Mesendoderm (in vitro differentiated cells): Measurements from ENCODE around the gene IGF2BP3.

Source experiments
- DNase-seq: peaks from one replicate; pipeline ENCODE4 v3.0.0; 2013
- H2AK5ac ChIP-seq: 2 replicates; pipeline ENCODE4 v1.6.1; 2013; ENCODE audit warnings: low read length, inconsistent platforms
- H2BK120ac ChIP-seq: 2 replicates; pipeline ENCODE4 v1.6.1; 2013; ENCODE audit warnings: low read depth, mild to moderate bottlenecking, low read length, moderate library complexity, mixed read lengths
- H2BK15ac ChIP-seq: replicated peaks from 2 replicates; pipeline ENCODE4 v1.6.1; 2013; ENCODE audit warnings: low read depth, mild to moderate bottlenecking, moderate library complexity
- H2BK5ac ChIP-seq: 2 replicates; pipeline ENCODE4 v1.6.1; 2013; ENCODE audit warnings: low read length, inconsistent platforms
- H3K18ac ChIP-seq: 2 replicates; pipeline ENCODE4 v1.6.1; 2013; ENCODE audit warnings: mild to moderate bottlenecking, low read length, mixed read lengths
- H3K23ac ChIP-seq: one replicate; pipeline ENCODE4 v1.6.1; 2013; ENCODE audit warnings: low read length
- H3K27ac ChIP-seq: 2 replicates; pipeline ENCODE4 v1.5.1; 2013; ENCODE audit warnings: low read depth, mild to moderate bottlenecking, inconsistent platforms, low read length, moderate library complexity
- H3K27me3 ChIP-seq: 2 replicates; pipeline ENCODE4 v1.6.1; 2013; ENCODE audit warnings: low read length, control low read depth, mild to moderate bottlenecking, inconsistent platforms; ENCODE audit not compliant: insufficient read depth, poor library complexity
- H3K36me3 ChIP-seq: 2 replicates; pipeline ENCODE4 v1.6.1; 2013; ENCODE audit warnings: low read length, inconsistent platforms; ENCODE audit not compliant: control insufficient read depth, insufficient read depth
- H3K4ac ChIP-seq: one replicate; pipeline ENCODE4 v1.6.1; 2013; ENCODE audit warnings: low read depth, mild to moderate bottlenecking, low read length, moderate library complexity
- H3K4me1 ChIP-seq: 2 replicates; pipeline ENCODE4 v1.6.1; 2013; ENCODE audit warnings: low read depth, low read length, inconsistent platforms; ENCODE audit not compliant: control insufficient read depth
- H3K4me2 ChIP-seq: 2 replicates; pipeline ENCODE4 v1.6.1; 2013; ENCODE audit warnings: low read length
- H3K4me3 ChIP-seq: 2 replicates; pipeline ENCODE4 v1.5.1; 2013; ENCODE audit warnings: mild to moderate bottlenecking, low read length
- H3K56ac ChIP-seq: one replicate; pipeline ENCODE4 v1.6.1; 2013; ENCODE audit warnings: low read length
- H3K79me1 ChIP-seq: 2 replicates; pipeline ENCODE4 v1.6.1; 2013; ENCODE audit warnings: low read length, inconsistent platforms
- H3K79me2 ChIP-seq: 2 replicates; pipeline ENCODE4 v1.6.1; 2013; ENCODE audit warnings: mild to moderate bottlenecking, low read length; ENCODE audit not compliant: control insufficient read depth, insufficient read depth
- H3K9ac ChIP-seq: 2 replicates; pipeline ENCODE4 v1.6.1; 2013; ENCODE audit warnings: low read length, inconsistent platforms
- H4K5ac ChIP-seq: one replicate; pipeline ENCODE4 v1.6.1; 2013; ENCODE audit warnings: low read length
- H4K8ac ChIP-seq: one replicate; pipeline ENCODE4 v1.6.1; 2013; ENCODE audit warnings: low read depth, mild to moderate bottlenecking, control low read depth, low read length, moderate library complexity
- WGBS: extraction: QIAGEN DNeasy Blood & Tissue Kit; methylation state at CpG from one replicate; pipeline ENCODE4 v1.1.7; 2013; ENCODE audit warnings: low lambda C conversion rate, missing lambda C conversion rate; ENCODE audit not compliant: insufficient coverage; ENCODE audit errors: extremely low coverage; 5-methylcytosine and 5-hydroxymethylcytosine counted together

IGF2BP3 gene

DNA sequence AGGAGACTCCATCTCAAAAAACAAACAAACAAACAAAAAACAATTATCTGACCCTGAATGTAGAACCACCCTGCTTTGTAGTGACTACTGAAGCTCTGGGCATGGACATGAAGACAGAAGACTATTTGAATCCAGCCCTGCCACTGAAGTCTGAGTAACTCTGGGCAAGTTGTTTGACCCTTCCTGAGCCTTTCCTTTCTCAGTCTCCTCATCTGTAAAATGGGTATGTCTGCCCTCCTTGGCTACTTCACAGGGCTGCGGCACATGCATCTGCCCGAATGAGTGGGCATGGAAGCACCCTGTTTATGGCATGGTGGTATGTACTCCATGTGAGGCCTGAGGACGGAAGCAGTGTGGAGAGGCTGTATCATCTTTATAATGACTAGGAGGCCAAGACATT is 193.3 kb downstream of the IGF2BP3 start:
- WGBS: no CpG with 5 or more reads among the region's 3 CpGs
- no peak overlapping the region for H3K9ac ChIP-seq
- DNase-seq: no peak
- H3K23ac ChIP-seq: no peak overlapping the region
- no peaks in the 10 kb centered on the region for H3K27me3 ChIP-seq
- H3K4me2 ChIP-seq: no peak overlapping the region
- H3K18ac ChIP-seq: no peak overlapping the region
- no peak overlapping the region for H2BK15ac ChIP-seq
- H3K56ac ChIP-seq: no peak overlapping the region
- H3K4me1 ChIP-seq: no peaks in the 10 kb centered on the region
- no peak overlapping the region for H2BK5ac ChIP-seq
- H3K27ac ChIP-seq: no peak overlapping the region
- no peaks in the 10 kb centered on the region for H3K36me3 ChIP-seq
- H3K79me2 ChIP-seq: no peaks in the 10 kb centered on the region
- H3K4me3 ChIP-seq: no peak overlapping the region
- H4K8ac ChIP-seq: no peak overlapping the region
- no peak overlapping the region for H3K4ac ChIP-seq
- no peak overlapping the region for H4K5ac ChIP-seq
- H2BK120ac ChIP-seq: no peak overlapping the region
- no peak overlapping the region for H2AK5ac ChIP-seq
- H3K79me1 ChIP-seq: no peaks in the 10 kb centered on the region

DNA sequence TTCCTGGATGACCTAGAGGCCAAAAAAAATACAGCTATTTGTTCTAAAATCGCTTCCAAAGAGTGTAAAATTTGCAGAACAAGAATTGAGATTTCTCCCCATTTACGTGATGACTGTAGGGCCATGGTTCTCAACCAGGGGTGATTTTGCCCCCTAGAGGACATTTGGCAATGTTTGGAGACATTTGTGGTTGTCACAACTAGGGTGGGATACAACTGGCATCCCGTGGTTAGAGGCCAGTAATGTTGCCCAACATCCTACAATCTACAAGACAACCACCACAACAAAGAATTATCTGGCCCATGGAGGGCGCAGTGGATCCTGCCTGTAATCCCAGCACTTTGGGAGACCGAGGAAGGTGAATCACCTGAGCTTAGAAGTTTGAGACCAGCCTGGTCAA is 193.9 kb downstream of the IGF2BP3 start:
- no peak overlapping the region for H2BK15ac ChIP-seq
- peak; percentile 80 for DNase-seq

DNA sequence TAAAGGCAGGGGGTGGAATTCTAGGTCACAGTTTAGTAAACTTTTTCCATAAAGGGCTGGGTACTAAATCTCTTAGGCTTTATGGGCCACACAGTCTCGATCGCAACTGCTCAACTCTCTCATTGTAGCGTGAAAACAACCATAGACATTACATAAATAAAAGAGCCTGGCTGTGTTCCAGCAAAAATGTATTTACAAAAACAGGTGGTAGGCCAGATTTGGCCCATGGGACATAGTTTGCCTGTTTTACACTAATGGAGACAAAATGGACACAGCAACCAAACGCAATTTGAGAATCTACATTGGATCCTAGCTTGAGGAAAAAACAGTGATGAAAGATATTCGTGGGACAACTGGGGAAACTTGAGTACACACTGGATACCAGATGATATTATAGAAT is 194.4 kb downstream of the IGF2BP3 start:
- no peak overlapping the region for H3K4ac ChIP-seq
- no peak overlapping the region for H3K9ac ChIP-seq
- H2BK5ac ChIP-seq: no peak overlapping the region
- H3K56ac ChIP-seq: no peak overlapping the region
- no peak for DNase-seq
- no peaks in the 10 kb centered on the region for H3K36me3 ChIP-seq
- H3K18ac ChIP-seq: no peak overlapping the region
- no CpG with 5 or more reads among the region's 5 CpGs for WGBS
- no peaks in the 10 kb centered on the region for H3K79me2 ChIP-seq
- no peak overlapping the region for H3K4me2 ChIP-seq
- H3K27me3 ChIP-seq: no peaks in the 10 kb centered on the region
- no peak overlapping the region for H2BK15ac ChIP-seq
- no peak overlapping the region for H2AK5ac ChIP-seq
- no peak overlapping the region for H4K8ac ChIP-seq
- H4K5ac ChIP-seq: no peak overlapping the region
- H3K4me3 ChIP-seq: no peak overlapping the region
- H3K23ac ChIP-seq: no peak overlapping the region
- no peaks in the 10 kb centered on the region for H3K4me1 ChIP-seq
- no peak overlapping the region for H3K27ac ChIP-seq
- no peaks in the 10 kb centered on the region for H3K79me1 ChIP-seq
- H2BK120ac ChIP-seq: no peak overlapping the region

More for the DNA sequence above, 193.9 kb downstream of the IGF2BP3 start:
- no peak overlapping the region for H3K27ac ChIP-seq
- no peak overlapping the region for H3K18ac ChIP-seq
- WGBS: no CpG with 5 or more reads among the region's 5 CpGs
- no peaks in the 10 kb centered on the region for H3K27me3 ChIP-seq
- H3K79me2 ChIP-seq: no peaks in the 10 kb centered on the region
- H3K4me2 ChIP-seq: no peak overlapping the region
- no peak overlapping the region for H2BK120ac ChIP-seq
- H4K8ac ChIP-seq: no peak overlapping the region
- H3K4me3 ChIP-seq: no peak overlapping the region
- H3K56ac ChIP-seq: no peak overlapping the region
- H3K4me1 ChIP-seq: no peaks in the 10 kb centered on the region
- H3K23ac ChIP-seq: no peak overlapping the region
- H4K5ac ChIP-seq: no peak overlapping the region
- no peaks in the 10 kb centered on the region for H3K36me3 ChIP-seq
- no peak overlapping the region for H2BK5ac ChIP-seq
- no peak overlapping the region for H3K9ac ChIP-seq
- no peaks in the 10 kb centered on the region for H3K79me1 ChIP-seq
- H3K4ac ChIP-seq: no peak overlapping the region
- H2AK5ac ChIP-seq: no peak overlapping the region

DNA sequence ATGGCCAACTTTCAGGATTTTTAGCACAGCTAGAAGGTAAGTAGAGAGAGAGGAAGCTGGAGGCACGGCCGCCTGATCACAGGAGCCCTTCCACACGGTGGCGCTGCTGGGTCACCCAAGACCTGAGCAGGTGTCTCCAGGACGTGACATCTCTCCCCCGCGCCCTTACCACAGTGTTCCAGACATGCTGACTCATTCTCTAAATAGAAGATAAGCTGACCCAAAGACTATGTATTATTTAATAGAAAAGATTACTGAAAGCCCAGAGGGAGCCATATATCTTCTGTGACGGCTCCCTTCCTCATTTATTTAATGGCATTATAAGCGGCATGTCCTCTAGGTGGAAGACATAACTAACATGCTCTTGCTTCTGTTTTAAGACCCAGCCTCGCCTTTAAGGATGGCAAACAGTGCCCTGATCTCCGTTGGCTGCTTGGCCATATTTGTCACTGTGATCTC is 197.1 kb downstream of the IGF2BP3 start:
- Histone ChIP-seq H3K56ac (no peak overlapping the region), H2AK5ac (no peak overlapping the region), H2BK5ac (no peak overlapping the region), H3K4ac (no peak overlapping the region), H4K5ac (no peak overlapping the region), H3K4me2 (no peak overlapping the region), H3K27ac (no peak overlapping the region), H2BK15ac (no peak overlapping the region), H3K79me1 (no peaks in the 10 kb centered on the region), H3K23ac (no peak overlapping the region), H4K8ac (no peak overlapping the region), H3K4me1 (no peaks in the 10 kb centered on the region), H3K4me3 (no peak overlapping the region), H3K9ac (no peak overlapping the region), H3K36me3 (no peaks in the 10 kb centered on the region), H2BK120ac (no peak overlapping the region), H3K18ac (no peak overlapping the region), H3K79me2 (no peaks in the 10 kb centered on the region), H3K27me3 (no peaks in the 10 kb centered on the region)
- peak; percentile 92 for DNase-seq
- no CpG with 5 or more reads among the region's 11 CpGs for WGBS

DNA sequence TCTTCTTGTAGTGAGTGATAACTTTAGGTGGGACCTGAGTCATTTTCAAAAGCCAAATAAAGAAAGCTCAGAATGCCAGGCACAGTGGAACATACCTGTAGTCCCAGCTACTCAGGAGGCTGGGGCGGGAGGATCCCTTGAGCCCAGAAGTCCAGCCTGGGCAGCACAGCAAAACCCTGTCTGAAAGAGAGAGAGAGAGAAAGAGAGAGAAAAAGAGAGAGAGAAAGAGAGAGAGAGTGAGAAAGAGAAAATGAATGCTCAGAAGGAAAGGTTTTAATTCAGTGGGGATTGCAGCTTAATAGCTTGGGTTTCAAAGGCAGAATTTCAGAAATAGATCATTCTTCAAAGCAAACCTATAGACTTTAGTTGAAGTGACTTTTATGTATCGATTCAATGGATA is 198.0 kb downstream of the IGF2BP3 start:
- Histone ChIP-seq H3K27me3 (no peaks in the 10 kb centered on the region), H2BK5ac (no peak overlapping the region), H4K5ac (no peak overlapping the region), H2BK120ac (no peak overlapping the region), H3K18ac (no peak overlapping the region), H3K27ac (no peak overlapping the region), H3K79me2 (no peaks in the 10 kb centered on the region), H3K4me2 (no peak overlapping the region), H3K4me3 (no peak overlapping the region), H3K4me1 (no peaks in the 10 kb centered on the region), H3K23ac (no peak overlapping the region), H3K4ac (no peak overlapping the region), H4K8ac (no peak overlapping the region), H2AK5ac (no peak overlapping the region), H3K56ac (no peak overlapping the region), H2BK15ac (no peak overlapping the region), H3K36me3 (no peaks in the 10 kb centered on the region), H3K9ac (no peak overlapping the region), H3K79me1 (no peaks in the 10 kb centered on the region)
- no CpG with 5 or more reads among the region's 2 CpGs for WGBS
- no peak for DNase-seq

DNA sequence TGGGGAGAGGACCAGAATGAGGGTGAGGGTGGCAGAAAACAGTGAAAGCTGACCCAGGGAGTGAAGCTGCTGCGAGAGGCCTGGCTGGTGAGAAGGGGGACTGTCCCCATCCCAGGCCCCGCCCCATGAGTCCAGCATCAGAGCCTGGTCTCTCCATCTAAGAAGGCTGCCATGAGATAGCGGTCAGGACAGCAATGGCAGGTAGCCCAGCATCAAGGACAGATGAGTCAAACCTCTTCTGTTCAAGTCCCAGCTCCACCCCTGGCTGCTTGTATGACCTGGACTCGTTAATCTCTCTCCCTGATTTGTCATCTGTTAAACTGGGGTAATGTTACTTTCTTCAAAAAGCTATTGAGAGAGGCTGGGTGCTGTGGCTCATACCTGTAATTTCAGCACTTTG is 201.5 kb downstream of the IGF2BP3 start:
- Histone ChIP-seq H3K4me3 (no peak overlapping the region), H3K4me2 (no peak overlapping the region), H3K56ac (no peak overlapping the region), H3K79me2 (no peaks in the 10 kb centered on the region), H3K23ac (no peak overlapping the region), H3K27me3 (no peaks in the 10 kb centered on the region), H4K5ac (no peak overlapping the region), H3K9ac (no peak overlapping the region), H2BK15ac (no peak overlapping the region), H3K27ac (no peak overlapping the region), H2AK5ac (no peak overlapping the region), H3K18ac (no peak overlapping the region), H2BK120ac (no peak overlapping the region), H3K4me1 (no peaks in the 10 kb centered on the region), H3K36me3 (no peaks in the 10 kb centered on the region), H3K4ac (no peak overlapping the region), H3K79me1 (no peaks in the 10 kb centered on the region), H4K8ac (no peak overlapping the region), H2BK5ac (no peak overlapping the region)
- DNase-seq: no peak
- no CpG with 5 or more reads among the region's 4 CpGs for whole genome bisulfite sequencing
